ENCODE results near the gene SMIM43.

GRCh38 chr4:121709766-121710405, 55.1 kb downstream of the SMIM43 start:
- TF ChIP-seq HDGF (IDR thresholded peaks at IDR 0.05; ENCODE audit: borderline replicate concordance) = no peak
- no peak for TF ChIP-seq PKNOX1 (IDR thresholded peaks at IDR 0.05)
- no peak for TF ChIP-seq FOXA1 (IDR thresholded peaks at IDR 0.05)
- TF ChIP-seq CTBP1 (IDR thresholded peaks at IDR 0.05; ENCODE audit: borderline replicate concordance) = no peak
- no peak for TF ChIP-seq L3MBTL2 (conservative IDR thresholded peaks at IDR 0.05)
- no peak for TF ChIP-seq FOXM1 (IDR thresholded peaks at IDR 0.05; ENCODE audit: borderline replicate concordance)

All from HEK293T (cell line).